Prostate gland (tissue), 2 donors: ENCODE measurements around the gene FOXP1.

ENCODE experiments used
- CTCF ChIP-seq, 4 experiments: fragments of 200-600 bp in 2 of 4; fragments of 450-650 bp in 2 of 4; sonication (generic) in 2 of 4; IDR thresholded peaks; 1 replicate in 3 of 4; 2 replicates in 1 of 4; pipeline ENCODE4 v1.5.1; 2016 to 2019; ENCODE audit warnings: antibody characterized with exemption in 4 of 4, mild to moderate bottlenecking in 2 of 4, moderate library complexity in 2 of 4
- POLR2A ChIP-seq: fragments of 450-650 bp; IDR thresholded peaks from one replicate; pipeline ENCODE4 v1.6.1; 2016; ENCODE audit warnings: antibody characterized with exemption, mild to moderate bottlenecking
- POLR2AphosphoS5 ChIP-seq: sonication (generic); formaldehyde crosslinking; IDR thresholded peaks from one replicate; pipeline ENCODE4 v1.6.1; 2017; ENCODE audit warnings: antibody characterized with exemption

GRCh38 chr3:71361334-71361890 is 222.1 kb downstream of the FOXP1 start:
- TF ChIP-seq POLR2A (no peak), CTCF (IDR thresholded peaks at IDR 0.05) (no peak), POLR2AphosphoS5 (no peak)
